ENCODE data around the gene FAM3A. TPM values are rescaled to one million over a fixed set of nuclear protein-coding genes. Genes with fewer than 3 reads are reported as not detected.

Gene FAM3A
- total and polyA plus RNA-seq, 2 of the 4 experiments (the other 2 are of a cell fraction), result 14.0 to 47.2 TPM

- TF ChIP-seq MAZ (IDR thresholded peaks at IDR 0.05; ENCODE audit: borderline replicate concordance, low read depth, low read length) (no peak), CTCF (conservative IDR thresholded peaks at IDR 0.05; ENCODE audit: low read depth, low read length) (no peak), USF2 (IDR thresholded peaks at IDR 0.05; ENCODE audit: low read depth, low read length) (no peak)
These were observed 26.0 kb downstream of the FAM3A start (continued) for GRCh38 chrX:154490021-154490413.
